Right lung (tissue), 10 donors: Measurements from ENCODE around the gene ZNF554. TPM values are rescaled to one million over a fixed set of nuclear protein-coding genes. Genes with fewer than 3 reads are reported as not detected.

Experiments
- DNase-seq, 2 donors: peaks; one replicate each; pipeline ENCODE4 v3.0.0-alpha.2; 2013
- long read RNA-seq, 8 donors: transcript quantifications; one replicate each; lab custom pipeline, GENCODE V29; 2026
- polyA plus RNA-seq, 5 donors: library from polyadenylated mRNA; unstranded; fragments of 120-200 nt; gene quantifications; one replicate each; pipeline versions ENCODE4 v1.2.1 to v1.2.3, GENCODE V29; 2013; ENCODE audit warnings: inconsistent platforms in 1 of 5, low replicate concordance in 1 of 5; ENCODE audit not compliant: insufficient read length in 5 of 5, insufficient read depth in 1 of 5

Gene ZNF554
- 1 to 10 TPM; 6.8 to 9.1 (median 8.6) TPM for polyA plus RNA-seq
- long read RNA-seq, donor 1, transcript ZNF554-201 (5 exons, 2,736 nt): major isoform, 5 of 5 reads
- long read RNA-seq, donor 1, partial matches to known transcripts: 0 of 5 reads
- long read RNA-seq, donor 1, other reads (novel, unspliced or antisense): 0 of 5 reads
- long read RNA-seq, donor 2: 0 reads
- long read RNA-seq, donor 3, partial matches to known transcripts: 0 of 3 reads
- long read RNA-seq, donor 3, other reads (novel, unspliced or antisense): 0 of 3 reads
- long read RNA-seq, donor 4, full-length matches to known transcripts: 1 of 1 reads
- long read RNA-seq, donor 4, partial matches to known transcripts: 0 of 1 reads
- long read RNA-seq, donor 4, other reads (novel, unspliced or antisense): 0 of 1 reads
- long read RNA-seq, donor 5, partial matches to known transcripts: 0 of 1 reads
- long read RNA-seq, donor 5, other reads (novel, unspliced or antisense): 0 of 1 reads
- long read RNA-seq, donor 6, partial matches to known transcripts: 0 of 1 reads
- long read RNA-seq, donor 6, other reads (novel, unspliced or antisense): 0 of 1 reads
- long read RNA-seq, donor 7, full-length matches to known transcripts: 4 of 4 reads
- long read RNA-seq, donor 7, partial matches to known transcripts: 0 of 4 reads
- long read RNA-seq, donor 7, other reads (novel, unspliced or antisense): 0 of 4 reads
- long read RNA-seq, donor 8: 0 reads

- DNase-seq: peak; percentile 93 to 95
Measured at GRCh38 chr19:2819540-2820111, at the start of gene ZNF554. Gene ZNF554 (plus strand): TSS chr19:2819868. CDS start chr19:2820072, 204 bp downstream.

- peak; percentile 74 to 84 for DNase-seq
Measured at GRCh38 chr19:2770055-2771013, 49.3 kb upstream of the ZNF554 start.

DNA sequence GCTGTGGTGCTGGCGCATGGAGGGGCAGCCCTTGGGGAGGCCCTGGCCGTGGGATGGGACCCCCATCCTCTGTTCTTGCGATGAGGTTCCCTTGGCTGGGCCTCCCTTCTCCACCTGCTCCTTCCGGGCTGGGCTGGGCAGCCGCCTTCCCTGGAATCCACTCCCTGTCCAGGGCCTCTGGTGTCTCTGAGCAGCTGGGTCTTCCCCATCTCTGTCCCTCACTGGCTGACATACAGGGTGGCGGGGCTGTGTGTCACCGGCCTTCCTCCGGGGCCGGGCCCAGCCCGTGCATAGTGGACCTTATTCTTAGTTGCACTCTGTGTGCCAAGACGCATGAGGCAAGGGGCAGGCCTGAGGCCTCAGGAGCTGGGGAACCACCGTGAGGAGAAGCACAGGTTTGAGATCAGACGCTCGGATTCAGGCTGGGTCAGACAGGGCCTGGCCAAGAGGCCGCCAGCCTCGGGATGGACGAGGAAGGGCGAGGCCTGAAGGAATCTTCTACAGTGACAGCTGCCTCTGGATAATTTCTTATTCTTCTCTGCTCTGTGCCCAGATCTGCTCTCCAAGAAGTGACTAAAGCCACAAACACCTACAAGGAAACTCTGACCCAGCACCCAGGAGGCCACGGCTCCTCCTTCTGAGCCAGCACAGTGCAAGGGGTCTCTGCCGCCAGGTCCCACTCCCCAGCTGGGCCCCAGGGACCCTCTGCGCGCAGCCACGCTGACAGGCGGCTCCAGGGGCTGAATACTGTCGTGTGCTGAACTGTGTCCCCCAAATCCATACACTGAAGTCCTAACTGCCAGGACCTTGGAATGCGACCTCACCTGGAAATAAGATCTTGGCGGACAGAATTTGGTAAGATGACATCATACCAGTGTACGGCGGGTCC is 47.6 kb upstream of the ZNF554 start:
- no peak for DNase-seq

DNA sequence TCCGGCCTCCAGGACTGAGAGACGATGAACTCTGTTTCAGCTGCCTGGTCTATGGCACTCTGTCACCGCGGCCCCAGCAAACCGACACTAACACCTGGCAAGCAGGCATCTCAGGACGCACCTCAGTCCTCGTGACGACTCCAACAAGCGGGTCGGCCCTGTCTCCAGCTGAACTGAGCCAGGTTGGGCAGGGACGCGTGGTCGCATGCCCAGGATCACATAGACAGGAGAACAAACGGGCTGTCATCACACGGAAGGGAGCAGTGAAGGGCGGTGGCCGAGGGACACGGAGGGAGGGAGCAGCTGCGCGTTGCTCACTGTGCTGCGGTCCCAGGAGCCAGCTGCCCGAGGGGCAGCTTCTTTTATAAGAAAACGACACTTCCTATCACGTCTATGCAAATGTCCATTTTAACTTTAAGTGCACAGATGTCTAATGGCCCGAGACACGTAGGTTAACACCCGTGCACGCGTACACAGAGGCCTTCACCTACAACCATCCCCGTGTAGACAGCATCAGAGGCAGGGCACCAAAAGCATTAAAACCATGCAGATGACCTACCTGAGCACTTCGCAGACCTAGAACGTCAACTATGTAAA is 45.5 kb upstream of the ZNF554 start:
- DNase-seq: no peak

DNA sequence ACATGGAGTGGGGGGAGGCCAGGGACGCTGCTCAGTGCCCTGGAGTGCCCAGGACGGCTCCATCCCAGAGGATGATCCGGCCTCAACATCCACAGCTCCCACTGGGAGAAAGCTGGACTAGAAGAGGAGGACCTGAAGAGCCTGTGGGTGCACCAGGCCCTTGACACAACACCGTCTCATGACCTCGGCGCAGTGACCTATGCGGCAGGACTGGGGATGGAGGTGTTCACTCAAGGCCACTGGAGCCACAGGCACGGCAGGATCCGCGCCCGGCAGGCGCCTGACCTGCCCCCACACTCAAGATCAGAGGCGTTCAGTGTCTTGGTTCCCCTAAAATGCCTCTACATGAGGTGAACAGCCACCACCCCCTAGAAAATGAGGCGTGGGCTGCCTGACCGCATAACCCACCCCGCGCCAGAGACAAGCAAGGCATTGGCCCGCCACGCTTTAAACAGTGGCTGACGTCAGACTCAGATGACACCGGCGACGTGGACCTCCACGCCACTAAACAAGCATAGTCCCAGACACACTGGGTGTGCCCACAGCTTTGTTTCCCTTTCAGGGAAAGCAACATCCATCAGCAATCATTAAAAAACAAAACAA is 44.6 kb upstream of the ZNF554 start:
- no peak for DNase-seq

- DNase-seq: no peak
Measured at GRCh38 chr19:2775556-2776430, 43.9 kb upstream of the ZNF554 start.

GRCh38 chr19:2777952-2778683 is 41.5 kb upstream of the ZNF554 start:
- no peak for DNase-seq

- DNase-seq: no peak
Measured at GRCh38 chr19:2779121-2779740, 40.4 kb upstream of the ZNF554 start.

GRCh38 chr19:2780284-2780683 is 39.4 kb upstream of the ZNF554 start:
- DNase-seq: no peak

DNA sequence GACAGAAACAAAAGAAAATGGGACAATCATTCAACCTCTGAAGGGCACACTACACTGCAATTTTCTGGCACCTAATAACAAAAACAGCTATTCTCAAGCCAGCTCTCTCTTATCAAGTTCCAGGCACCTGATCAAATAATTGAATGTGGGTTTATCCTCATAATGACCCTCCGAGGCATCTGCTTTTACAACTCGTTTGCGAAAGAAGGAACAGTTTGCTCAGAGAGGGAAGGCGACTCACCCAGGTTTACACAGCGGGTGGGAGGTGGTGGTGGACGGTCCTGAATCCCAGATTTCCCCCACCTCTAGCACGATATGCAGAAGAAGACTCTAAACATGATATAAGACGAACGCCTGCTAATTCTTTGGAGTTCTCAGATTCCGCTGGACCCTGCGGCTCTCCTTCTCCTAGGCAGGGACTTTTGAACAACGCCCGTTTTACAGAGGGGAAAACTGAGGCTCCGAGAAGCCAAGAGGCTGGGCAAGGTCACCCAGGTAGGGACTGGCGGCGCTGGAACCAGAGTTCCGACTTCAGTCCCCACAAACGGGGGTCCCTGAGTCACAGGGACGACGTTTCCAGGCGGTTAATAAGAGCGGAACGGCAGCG is 37.2 kb upstream of the ZNF554 start:
- no peak for DNase-seq

DNA sequence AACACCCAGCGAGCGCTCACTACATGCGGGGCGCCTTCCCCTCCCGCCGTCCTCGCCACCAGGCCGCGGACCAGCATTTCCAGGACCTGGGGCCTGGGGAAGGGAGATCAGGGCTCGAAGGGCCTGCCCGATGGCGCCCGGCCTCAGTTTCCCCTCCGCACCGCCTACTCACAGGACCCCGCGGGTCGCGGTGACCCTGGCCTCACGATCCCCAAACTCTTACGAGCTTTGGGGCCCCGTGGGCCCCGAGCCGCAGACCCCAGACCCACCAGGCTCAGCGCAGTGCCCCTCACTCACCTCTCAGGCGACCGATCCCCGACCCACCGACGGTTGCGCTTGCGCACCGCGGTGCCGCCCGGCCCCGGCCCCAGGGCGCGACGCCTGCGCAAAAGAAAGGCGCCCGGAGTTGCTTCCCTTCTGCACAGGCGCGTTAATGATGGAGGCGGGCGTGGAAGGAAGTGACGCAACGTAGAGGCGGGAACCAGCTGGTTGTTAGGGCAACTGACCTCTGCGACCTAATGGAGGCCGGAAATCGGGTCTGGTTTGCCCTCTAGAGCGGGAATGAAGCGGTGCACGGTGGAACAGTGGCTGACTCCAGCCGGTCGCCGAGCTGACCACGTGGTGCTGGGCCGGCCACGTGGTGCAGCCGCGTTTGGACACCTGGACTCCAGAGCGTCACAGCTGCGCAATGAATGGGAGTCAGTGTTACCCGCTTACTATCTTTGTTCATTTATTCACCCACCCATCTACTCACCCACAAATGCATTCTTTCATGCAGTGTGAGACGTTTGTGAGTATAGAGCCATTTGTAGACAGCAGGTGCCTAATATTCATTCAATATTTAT is 36.5 kb upstream of the ZNF554 start, which contains the start of gene SGTA:
TSS of gene SGTA (minus strand) at position 338 of the 845 bp plus-strand sequence. CDS start 14,205 bp downstream, outside the sequence.
- peak; percentile 97 to 98 for DNase-seq

GRCh38 chr19:2783781-2784145 is 35.9 kb upstream of the ZNF554 start:
- no peak for DNase-seq

- peak; percentile 98 for DNase-seq
Measured at GRCh38 chr19:2785244-2785997, 34.2 kb upstream of the ZNF554 start, which contains the start of gene THOP1. Gene THOP1 (plus strand): TSS chr19:2785503. CDS start chr19:2785663, 160 bp downstream.

- DNase-seq: no peak
Measured at GRCh38 chr19:2787115-2787514, 32.6 kb upstream of the ZNF554 start.

DNA sequence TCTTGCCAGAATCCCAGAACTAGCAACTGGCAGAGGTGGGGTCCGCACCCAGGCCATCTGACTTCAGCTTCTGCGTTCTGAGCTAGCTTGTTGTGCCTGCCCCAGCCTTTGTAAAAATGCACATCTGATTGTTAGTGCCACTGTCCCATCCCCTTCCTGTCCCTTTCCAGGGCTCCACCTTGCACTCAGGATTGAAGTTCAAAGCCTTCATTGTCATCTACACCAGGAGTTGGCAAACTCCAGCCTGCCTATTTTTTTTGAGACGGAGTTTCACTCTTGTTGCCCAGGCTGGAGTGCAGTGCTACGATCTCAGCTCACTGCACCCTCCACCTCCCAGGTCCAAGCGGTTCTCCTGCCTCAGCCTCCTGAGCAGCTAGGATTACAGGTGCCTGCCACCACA is 31.4 kb upstream of the ZNF554 start:
- no peak for DNase-seq
